K562 (cell line): ENCODE measurements around the gene SLC33A1. TPM values are rescaled to one million over a fixed set of nuclear protein-coding genes. Genes with fewer than 3 reads are reported as not detected.

Experiments
- C11orf30 ChIP-seq: fragments of 450-650 bp; IDR thresholded peaks from 2 replicates; pipeline ENCODE4 v1.6.1; 2016; ENCODE audit warnings: low read depth, mild to moderate bottlenecking
- CCAR2 ChIP-seq: fragments of 200-400 bp; formaldehyde crosslinking; IDR thresholded peaks from 2 replicates; pipeline ENCODE4 v1.6.1; 2017; ENCODE audit warnings: mild to moderate bottlenecking, low read depth, low read length
- FOXP1 ChIP-seq: sonication (generic); formaldehyde crosslinking; IDR thresholded peaks from 2 replicates; pipeline ENCODE4 v1.8.0; 2022; ENCODE audit warnings: mild to moderate bottlenecking, missing genetic modification reagents
- MCM5 ChIP-seq: fragments of 450-650 bp; IDR thresholded peaks from 2 replicates; pipeline ENCODE4 v1.6.1; 2016; ENCODE audit warnings: low read depth
- MTA3 ChIP-seq: fragments of 450-650 bp; formaldehyde crosslinking; IDR thresholded peaks from 2 replicates; pipeline ENCODE4 v1.6.1; 2017; ENCODE audit warnings: mild to moderate bottlenecking, borderline replicate concordance
- NCOA2 ChIP-seq, 2 experiments: fragments of 450-650 bp; IDR thresholded peaks; 2 replicates each; pipeline ENCODE4 v1.6.1; 2018; ENCODE audit warnings: mild to moderate bottlenecking in 2 of 2, moderate library complexity in 1 of 2; ENCODE audit not compliant: partially characterized antibody in 2 of 2
- NFXL1 ChIP-seq: fragments of 450-650 bp; formaldehyde crosslinking; IDR thresholded peaks from 2 replicates; pipeline ENCODE4 v1.4.0; 2021; ENCODE audit warnings: mild to moderate bottlenecking
- PURB ChIP-seq: sonication (generic); formaldehyde crosslinking; IDR thresholded peaks from 2 replicates; pipeline ENCODE4 v1.9.0; 2021; ENCODE audit warnings: low read depth, mild to moderate bottlenecking, missing genetic modification reagents
- ZEB2 ChIP-seq: fragments of 450-650 bp; IDR thresholded peaks from 2 replicates; pipeline ENCODE4 v1.6.1; 2016
- polyA plus RNA-seq, 8 experiments: library from polyadenylated mRNA; depleted of rRNA in 4 of 8; stranded (reverse) in 5 of 8; unstranded in 3 of 8; fragments of >200 nt; fragmentation: Nextera tagmentation in 2 of 8; fragmentation: Illumina TruSeq in 1 of 8; extraction: Ambion mirVana in 2 of 8; extraction: Trizol in 1 of 8; gene quantifications; 2 replicates each; pipeline versions ENCODE4 v1.2.1 to v1.2.3, GENCODE V29; 2011 to 2014; ENCODE audit warnings: inconsistent platforms in 1 of 8, missing spikeins in 1 of 8
- total RNA-seq, 7 experiments: library from RNA; depleted of rRNA in 6 of 7; stranded (reverse); fragments of >200 nt in 6 of 7; fragmentation: Illumina TruSeq in 2 of 7; extraction: Trizol in 2 of 7; gene quantifications; 2 replicates each; pipeline versions ENCODE4 v1.2.1 to v1.2.3, GENCODE V29; 2011 to 2021; ENCODE audit warnings: low replicate concordance in 1 of 7
- TF ChIP-seq, protein P1 (sequence below): sonication (generic); formaldehyde crosslinking; IDR thresholded peaks from 2 replicates; pipeline ENCODE4 v1.8.1; 2023; ENCODE audit warnings: mild to moderate bottlenecking, missing genetic modification reagents
- TF ChIP-seq, protein P2 (sequence below): fragments of 150-350 bp; conservative IDR thresholded peaks from 2 replicates; pipeline ENCODE4 v1.6.1; 2014; ENCODE audit warnings: low read length
- TF ChIP-seq, protein P3 (sequence below): fragments of 450-650 bp; IDR thresholded peaks from 2 replicates; pipeline ENCODE4 v1.7.0; 2016; ENCODE audit warnings: borderline replicate concordance
- TF ChIP-seq, protein P4 (sequence below), 2 experiments: fragments of 450-650 bp; IDR thresholded peaks; 2 replicates each; pipeline ENCODE4 v1.6.1; 2016
- TF ChIP-seq, protein P5 (sequence below): sonication (generic); formaldehyde crosslinking; IDR thresholded peaks from 2 replicates; pipeline ENCODE4 v1.5.0; 2020; ENCODE audit warnings: missing genetic modification reagents
- TF ChIP-seq, protein P6 (sequence below): fragments of 250-450 bp; sonication (Bioruptor Pico); IDR thresholded peaks from 2 replicates; pipeline ENCODE4 v1.4.0; 2020; ENCODE audit warnings: mild to moderate bottlenecking, moderate library complexity, borderline replicate concordance

The SLC33A1 gene
- total and polyA plus RNA-seq, 9 of the 15 experiments (the other 6 are each of a cell fraction or from before 2014, with no cell fraction given), result 6.2 to 26.8 (median 19.6) TPM

DNA sequence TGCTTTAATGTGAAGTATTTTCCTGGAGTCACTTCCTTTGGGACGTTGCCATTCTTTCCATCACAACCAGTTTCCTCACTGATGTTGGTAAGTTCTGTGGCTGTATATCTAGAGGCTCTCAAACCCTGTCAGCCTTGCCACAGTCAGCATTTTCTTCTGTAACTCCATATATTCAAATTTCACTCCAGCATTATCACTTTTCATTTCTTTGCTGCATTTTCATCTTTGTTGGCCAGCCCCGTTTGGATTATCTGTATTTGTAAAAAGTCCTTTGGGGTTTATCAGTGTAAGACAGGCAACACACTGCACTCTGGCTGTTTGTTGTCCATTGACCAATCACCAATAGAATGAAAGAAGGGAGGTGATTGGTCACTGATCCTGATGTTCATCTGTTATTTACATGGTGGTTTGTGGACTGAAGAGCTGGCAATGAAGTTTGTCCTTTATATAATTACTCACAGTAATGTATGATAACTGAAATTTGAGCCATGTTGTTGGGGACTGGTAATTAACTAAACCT lies 36.5 kb upstream of the SLC33A1 start (continued):
- TF ChIP-seq FOXP1 (CRISPR knock-in tag) (no peak), MCM5 (no peak), NFXL1 (CRISPR knock-in tag) (no peak), PURB (CRISPR knock-in tag) (no peak), CCAR2 (no peak), C11orf30 (peak; percentile 98), MTA3 (peak; percentile 63; the same call in 1 of the 2 replicates), NCOA2 (IDR thresholded peaks at IDR 0.05; ENCODE audit: partially characterized antibody in 2 of 2) (no peak), ZEB2 (no peak)
- TF ChIP-seq, protein P1, sequence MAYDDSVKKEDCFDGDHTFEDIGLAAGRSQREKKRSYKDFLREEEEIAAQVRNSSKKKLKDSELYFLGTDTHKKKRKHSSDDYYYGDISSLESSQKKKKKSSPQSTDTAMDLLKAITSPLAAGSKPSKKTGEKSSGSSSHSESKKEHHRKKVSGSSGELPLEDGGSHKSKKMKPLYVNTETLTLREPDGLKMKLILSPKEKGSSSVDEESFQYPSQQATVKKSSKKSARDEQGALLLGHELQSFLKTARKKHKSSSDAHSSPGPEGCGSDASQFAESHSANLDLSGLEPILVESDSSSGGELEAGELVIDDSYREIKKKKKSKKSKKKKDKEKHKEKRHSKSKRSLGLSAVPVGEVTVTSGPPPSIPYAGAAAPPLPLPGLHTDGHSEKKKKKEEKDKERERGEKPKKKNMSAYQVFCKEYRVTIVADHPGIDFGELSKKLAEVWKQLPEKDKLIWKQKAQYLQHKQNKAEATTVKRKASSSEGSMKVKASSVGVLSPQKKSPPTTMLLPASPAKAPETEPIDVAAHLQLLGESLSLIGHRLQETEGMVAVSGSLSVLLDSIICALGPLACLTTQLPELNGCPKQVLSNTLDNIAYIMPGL (CRISPR knock-in tag), result no peak
- TF ChIP-seq, protein P2, sequence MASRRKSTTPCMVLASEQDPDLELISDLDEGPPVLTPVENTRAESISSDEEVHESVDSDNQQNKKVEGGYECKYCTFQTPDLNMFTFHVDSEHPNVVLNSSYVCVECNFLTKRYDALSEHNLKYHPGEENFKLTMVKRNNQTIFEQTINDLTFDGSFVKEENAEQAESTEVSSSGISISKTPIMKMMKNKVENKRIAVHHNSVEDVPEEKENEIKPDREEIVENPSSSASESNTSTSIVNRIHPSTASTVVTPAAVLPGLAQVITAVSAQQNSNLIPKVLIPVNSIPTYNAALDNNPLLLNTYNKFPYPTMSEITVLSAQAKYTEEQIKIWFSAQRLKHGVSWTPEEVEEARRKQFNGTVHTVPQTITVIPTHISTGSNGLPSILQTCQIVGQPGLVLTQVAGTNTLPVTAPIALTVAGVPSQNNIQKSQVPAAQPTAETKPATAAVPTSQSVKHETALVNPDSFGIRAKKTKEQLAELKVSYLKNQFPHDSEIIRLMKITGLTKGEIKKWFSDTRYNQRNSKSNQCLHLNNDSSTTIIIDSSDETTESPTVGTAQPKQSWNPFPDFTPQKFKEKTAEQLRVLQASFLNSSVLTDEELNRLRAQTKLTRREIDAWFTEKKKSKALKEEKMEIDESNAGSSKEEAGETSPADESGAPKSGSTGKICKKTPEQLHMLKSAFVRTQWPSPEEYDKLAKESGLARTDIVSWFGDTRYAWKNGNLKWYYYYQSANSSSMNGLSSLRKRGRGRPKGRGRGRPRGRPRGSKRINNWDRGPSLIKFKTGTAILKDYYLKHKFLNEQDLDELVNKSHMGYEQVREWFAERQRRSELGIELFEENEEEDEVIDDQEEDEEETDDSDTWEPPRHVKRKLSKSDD, result no peak
- TF ChIP-seq, protein P3, sequence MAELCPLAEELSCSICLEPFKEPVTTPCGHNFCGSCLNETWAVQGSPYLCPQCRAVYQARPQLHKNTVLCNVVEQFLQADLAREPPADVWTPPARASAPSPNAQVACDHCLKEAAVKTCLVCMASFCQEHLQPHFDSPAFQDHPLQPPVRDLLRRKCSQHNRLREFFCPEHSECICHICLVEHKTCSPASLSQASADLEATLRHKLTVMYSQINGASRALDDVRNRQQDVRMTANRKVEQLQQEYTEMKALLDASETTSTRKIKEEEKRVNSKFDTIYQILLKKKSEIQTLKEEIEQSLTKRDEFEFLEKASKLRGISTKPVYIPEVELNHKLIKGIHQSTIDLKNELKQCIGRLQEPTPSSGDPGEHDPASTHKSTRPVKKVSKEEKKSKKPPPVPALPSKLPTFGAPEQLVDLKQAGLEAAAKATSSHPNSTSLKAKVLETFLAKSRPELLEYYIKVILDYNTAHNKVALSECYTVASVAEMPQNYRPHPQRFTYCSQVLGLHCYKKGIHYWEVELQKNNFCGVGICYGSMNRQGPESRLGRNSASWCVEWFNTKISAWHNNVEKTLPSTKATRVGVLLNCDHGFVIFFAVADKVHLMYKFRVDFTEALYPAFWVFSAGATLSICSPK, result no peak
- TF ChIP-seq, protein P4, sequence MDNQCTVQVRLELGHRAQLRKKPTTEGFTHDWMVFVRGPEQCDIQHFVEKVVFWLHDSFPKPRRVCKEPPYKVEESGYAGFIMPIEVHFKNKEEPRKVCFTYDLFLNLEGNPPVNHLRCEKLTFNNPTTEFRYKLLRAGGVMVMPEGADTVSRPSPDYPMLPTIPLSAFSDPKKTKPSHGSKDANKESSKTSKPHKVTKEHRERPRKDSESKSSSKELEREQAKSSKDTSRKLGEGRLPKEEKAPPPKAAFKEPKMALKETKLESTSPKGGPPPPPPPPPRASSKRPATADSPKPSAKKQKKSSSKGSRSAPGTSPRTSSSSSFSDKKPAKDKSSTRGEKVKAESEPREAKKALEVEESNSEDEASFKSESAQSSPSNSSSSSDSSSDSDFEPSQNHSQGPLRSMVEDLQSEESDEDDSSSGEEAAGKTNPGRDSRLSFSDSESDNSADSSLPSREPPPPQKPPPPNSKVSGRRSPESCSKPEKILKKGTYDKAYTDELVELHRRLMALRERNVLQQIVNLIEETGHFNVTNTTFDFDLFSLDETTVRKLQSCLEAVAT (IDR thresholded peaks at IDR 0.05), result no peak
- TF ChIP-seq, protein P5, sequence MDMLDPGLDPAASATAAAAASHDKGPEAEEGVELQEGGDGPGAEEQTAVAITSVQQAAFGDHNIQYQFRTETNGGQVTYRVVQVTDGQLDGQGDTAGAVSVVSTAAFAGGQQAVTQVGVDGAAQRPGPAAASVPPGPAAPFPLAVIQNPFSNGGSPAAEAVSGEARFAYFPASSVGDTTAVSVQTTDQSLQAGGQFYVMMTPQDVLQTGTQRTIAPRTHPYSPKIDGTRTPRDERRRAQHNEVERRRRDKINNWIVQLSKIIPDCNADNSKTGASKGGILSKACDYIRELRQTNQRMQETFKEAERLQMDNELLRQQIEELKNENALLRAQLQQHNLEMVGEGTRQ, result no peak
- TF ChIP-seq, protein P6, sequence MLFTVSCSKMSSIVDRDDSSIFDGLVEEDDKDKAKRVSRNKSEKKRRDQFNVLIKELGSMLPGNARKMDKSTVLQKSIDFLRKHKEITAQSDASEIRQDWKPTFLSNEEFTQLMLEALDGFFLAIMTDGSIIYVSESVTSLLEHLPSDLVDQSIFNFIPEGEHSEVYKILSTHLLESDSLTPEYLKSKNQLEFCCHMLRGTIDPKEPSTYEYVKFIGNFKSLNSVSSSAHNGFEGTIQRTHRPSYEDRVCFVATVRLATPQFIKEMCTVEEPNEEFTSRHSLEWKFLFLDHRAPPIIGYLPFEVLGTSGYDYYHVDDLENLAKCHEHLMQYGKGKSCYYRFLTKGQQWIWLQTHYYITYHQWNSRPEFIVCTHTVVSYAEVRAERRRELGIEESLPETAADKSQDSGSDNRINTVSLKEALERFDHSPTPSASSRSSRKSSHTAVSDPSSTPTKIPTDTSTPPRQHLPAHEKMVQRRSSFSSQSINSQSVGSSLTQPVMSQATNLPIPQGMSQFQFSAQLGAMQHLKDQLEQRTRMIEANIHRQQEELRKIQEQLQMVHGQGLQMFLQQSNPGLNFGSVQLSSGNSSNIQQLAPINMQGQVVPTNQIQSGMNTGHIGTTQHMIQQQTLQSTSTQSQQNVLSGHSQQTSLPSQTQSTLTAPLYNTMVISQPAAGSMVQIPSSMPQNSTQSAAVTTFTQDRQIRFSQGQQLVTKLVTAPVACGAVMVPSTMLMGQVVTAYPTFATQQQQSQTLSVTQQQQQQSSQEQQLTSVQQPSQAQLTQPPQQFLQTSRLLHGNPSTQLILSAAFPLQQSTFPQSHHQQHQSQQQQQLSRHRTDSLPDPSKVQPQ (CRISPR knock-in tag), result no peak
